Activated CD4-positive, alpha-beta T cell treated with anti-CD3 and anti-CD28 coated beads, Interleukin-2, amount 10 ng/mL, durations not matched to agents 24 days and 14 days (primary cell): ENCODE measurements around the gene PPM1E. TPM values are rescaled to one million over a fixed set of nuclear protein-coding genes. Genes with fewer than 3 reads are reported as not detected.

Source experiments
- DNase-seq: peaks from one replicate; pipeline ENCODE4 v3.0.0; 2022
- H3K27ac Mint-ChIP-seq: one replicate; pipeline ENCODE4 v1.8.0; 2022; ENCODE audit warnings: mild to moderate bottlenecking, mixed read lengths
- H3K27me3 Mint-ChIP-seq: one replicate; pipeline ENCODE4 v1.8.0; 2022; ENCODE audit warnings: mixed read lengths
- H3K36me3 Mint-ChIP-seq: one replicate; pipeline ENCODE4 v1.8.0; 2022; ENCODE audit warnings: low read depth, mild to moderate bottlenecking, mixed read lengths
- H3K4me1 Mint-ChIP-seq: one replicate; pipeline ENCODE4 v1.8.0; 2021; ENCODE audit warnings: mixed read lengths
- H3K4me3 Mint-ChIP-seq: one replicate; pipeline ENCODE4 v1.8.0; 2022; ENCODE audit warnings: mild to moderate bottlenecking, moderate library complexity, mixed read lengths
- H3K9me3 Mint-ChIP-seq: one replicate; pipeline ENCODE4 v1.8.0; 2021; ENCODE audit warnings: mixed read lengths
- intact Hi-C: fragments of 100-400 bp; cut with micrococcal nuclease; formaldehyde crosslinking; loops from one replicate; pipeline ENCODE4 v1.15.1; 2023
- total RNA-seq: library from RNA; stranded (reverse); gene quantifications from 2 replicates; pipeline ENCODE4 v1.2.3, GENCODE V29; 2022

Gene PPM1E
- total RNA-seq, 1 donor from 2014 or later: 0.05 TPM

DNA sequence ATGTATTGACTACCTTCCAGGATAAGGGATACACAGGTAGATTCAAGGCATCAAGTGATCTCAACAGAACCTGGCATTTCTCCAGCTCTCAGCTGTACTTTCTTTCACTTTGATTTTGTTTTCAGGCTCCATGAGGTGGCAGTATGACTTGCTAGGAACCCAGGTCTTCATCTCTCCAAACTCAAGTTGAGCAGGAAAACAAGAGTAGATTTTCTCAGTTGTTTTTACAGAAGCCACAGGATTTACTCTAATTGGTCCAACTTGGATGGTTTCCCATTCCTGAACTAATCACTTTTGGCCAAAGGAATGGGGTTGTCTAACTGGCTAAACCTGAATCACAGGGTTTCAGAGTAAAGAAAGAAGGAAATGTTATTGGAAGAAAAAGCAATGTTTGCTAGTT lies 204.4 kb downstream of the PPM1E start:
- Mint-ChIP-seq H3K9me3 (no peaks in the 10 kb centered on the region), H3K36me3 (no peaks in the 10 kb centered on the region), H3K27me3 (peaks cover 3% of the 10 kb centered on the region), H3K27ac (no peak overlapping the region), H3K4me1 (no peaks in the 10 kb centered on the region), H3K4me3 (no peak overlapping the region)
- no peak for DNase-seq
- intact Hi-C loops: no loop called here

- no peaks in the 10 kb centered on the region for H3K9me3 Mint-ChIP-seq
- H3K4me3 Mint-ChIP-seq: no peak overlapping the region
- no peaks in the 10 kb centered on the region for H3K36me3 Mint-ChIP-seq
- DNase-seq: no peak
- no peak overlapping the region for H3K27ac Mint-ChIP-seq
- peaks cover 2% of the 10 kb centered on the region for H3K4me1 Mint-ChIP-seq
- no peaks in the 10 kb centered on the region for H3K27me3 Mint-ChIP-seq
- intact Hi-C loops: no loop called here
These were observed 209.6 kb downstream of the PPM1E start for GRCh38 chr17:58965221-58965620.

- intact Hi-C loops: no loop called here
- Mint-ChIP-seq H3K36me3 (no peaks in the 10 kb centered on the region), H3K27ac (no peak overlapping the region), H3K9me3 (no peaks in the 10 kb centered on the region), H3K27me3 (no peaks in the 10 kb centered on the region), H3K4me3 (no peak overlapping the region), H3K4me1 (peaks cover 2% of the 10 kb centered on the region)
- DNase-seq: no peak
These were observed 210.6 kb downstream of the PPM1E start for GRCh38 chr17:58966208-58966607.

DNA sequence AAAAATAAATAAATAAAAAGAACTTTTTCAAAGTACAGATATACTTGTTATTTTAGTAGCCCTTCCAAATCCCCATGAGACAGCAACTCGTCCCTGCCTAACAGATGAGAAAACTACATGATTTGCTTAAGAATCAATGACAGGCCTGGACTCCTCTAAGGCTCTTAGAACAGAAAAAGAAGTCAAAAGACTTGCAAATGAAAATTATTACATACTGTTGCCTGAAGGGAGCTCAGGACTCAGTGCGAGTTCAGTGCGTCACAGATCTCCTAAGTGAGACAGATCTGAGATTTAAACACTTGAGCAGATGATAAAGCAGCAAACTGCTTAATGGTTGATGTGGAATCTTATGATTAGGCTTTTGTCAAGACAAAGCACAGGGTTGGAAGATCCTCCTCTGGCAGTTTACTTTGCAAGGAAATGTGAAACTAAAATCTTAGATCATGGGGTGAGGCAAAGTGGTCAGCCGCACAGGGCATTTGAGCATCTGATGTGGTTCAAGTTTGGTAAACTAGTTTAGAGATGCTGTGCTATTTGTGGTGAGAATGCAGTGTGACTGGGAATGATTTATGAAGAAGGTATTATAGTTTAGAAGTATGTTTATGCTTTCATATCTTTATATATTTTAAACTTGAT lies 212.9 kb downstream of the PPM1E start:
- H3K27ac Mint-ChIP-seq: no peak overlapping the region
- no peaks in the 10 kb centered on the region for H3K27me3 Mint-ChIP-seq
- peaks cover 2% of the 10 kb centered on the region for H3K4me1 Mint-ChIP-seq
- intact Hi-C loops: no loop called here
- no peak overlapping the region for H3K4me3 Mint-ChIP-seq
- peak; percentile 67 for DNase-seq
- no peaks in the 10 kb centered on the region for H3K9me3 Mint-ChIP-seq
- no peaks in the 10 kb centered on the region for H3K36me3 Mint-ChIP-seq

DNA sequence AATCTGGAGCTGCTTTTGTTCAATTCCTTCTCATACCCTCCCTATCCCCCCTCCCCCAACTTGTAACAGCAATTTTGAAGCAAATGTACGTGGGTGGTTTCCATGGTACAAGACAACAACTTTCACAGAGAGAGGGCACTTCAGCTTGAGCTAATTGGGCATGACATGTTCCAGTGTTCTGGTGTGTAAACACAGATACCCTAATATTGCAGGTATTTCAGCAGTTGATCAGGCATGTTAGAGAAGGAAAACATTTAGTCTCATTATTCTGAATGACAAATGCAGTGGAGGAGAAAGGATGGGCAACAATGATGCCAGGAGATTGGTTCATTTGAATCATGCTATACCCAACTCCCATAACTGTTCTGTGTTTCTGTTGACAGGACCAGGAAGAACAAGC lies 213.5 kb downstream of the PPM1E start:
- Mint-ChIP-seq H3K27ac (no peak overlapping the region), H3K9me3 (no peaks in the 10 kb centered on the region), H3K4me1 (peaks cover 2% of the 10 kb centered on the region), H3K27me3 (no peaks in the 10 kb centered on the region), H3K36me3 (no peaks in the 10 kb centered on the region), H3K4me3 (no peak overlapping the region)
- intact Hi-C loops: no loop called here
- DNase-seq: no peak

- Mint-ChIP-seq H3K27me3 (no peaks in the 10 kb centered on the region), H3K36me3 (no peaks in the 10 kb centered on the region), H3K4me1 (peaks cover 2% of the 10 kb centered on the region), H3K4me3 (no peak overlapping the region), H3K27ac (no peak overlapping the region), H3K9me3 (no peaks in the 10 kb centered on the region)
- intact Hi-C loops: no loop called here
- no peak for DNase-seq
These were observed 214.0 kb downstream of the PPM1E start for GRCh38 chr17:58969612-58970011.

GRCh38 chr17:58970609-58971450 lies 215.2 kb downstream of the PPM1E start:
- Mint-ChIP-seq H3K9me3 (no peaks in the 10 kb centered on the region), H3K27me3 (no peaks in the 10 kb centered on the region), H3K36me3 (no peaks in the 10 kb centered on the region), H3K4me3 (no peak overlapping the region), H3K4me1 (peaks cover 2% of the 10 kb centered on the region), H3K27ac (no peak overlapping the region)
- no peak for DNase-seq
- intact Hi-C loops: no loop called here

DNA sequence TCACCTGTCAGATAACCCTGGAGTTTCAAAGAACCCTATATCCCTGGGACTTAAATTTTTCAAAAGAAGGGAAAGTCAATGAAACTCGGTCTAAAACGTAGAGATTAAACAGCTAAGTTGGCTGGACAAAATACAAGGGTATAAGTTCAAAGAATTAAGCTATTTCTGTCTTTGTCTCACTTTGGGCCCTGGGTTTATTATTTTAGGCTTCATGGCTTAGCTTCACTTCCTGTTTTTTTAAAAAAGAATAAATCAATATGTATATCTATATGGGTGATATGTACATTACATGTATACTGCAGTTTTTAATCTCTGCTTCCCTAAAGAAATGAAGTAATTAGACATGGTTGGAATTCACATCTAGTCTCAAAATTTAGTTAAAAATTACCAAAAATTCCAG lies 218.7 kb downstream of the PPM1E start:
- H3K27me3 Mint-ChIP-seq: no peaks in the 10 kb centered on the region
- no peaks in the 10 kb centered on the region for H3K9me3 Mint-ChIP-seq
- H3K4me3 Mint-ChIP-seq: no peak overlapping the region
- intact Hi-C loops: no loop called here
- no peaks in the 10 kb centered on the region for H3K4me1 Mint-ChIP-seq
- no peak overlapping the region for H3K27ac Mint-ChIP-seq
- H3K36me3 Mint-ChIP-seq: no peaks in the 10 kb centered on the region
- no peak for DNase-seq

DNA sequence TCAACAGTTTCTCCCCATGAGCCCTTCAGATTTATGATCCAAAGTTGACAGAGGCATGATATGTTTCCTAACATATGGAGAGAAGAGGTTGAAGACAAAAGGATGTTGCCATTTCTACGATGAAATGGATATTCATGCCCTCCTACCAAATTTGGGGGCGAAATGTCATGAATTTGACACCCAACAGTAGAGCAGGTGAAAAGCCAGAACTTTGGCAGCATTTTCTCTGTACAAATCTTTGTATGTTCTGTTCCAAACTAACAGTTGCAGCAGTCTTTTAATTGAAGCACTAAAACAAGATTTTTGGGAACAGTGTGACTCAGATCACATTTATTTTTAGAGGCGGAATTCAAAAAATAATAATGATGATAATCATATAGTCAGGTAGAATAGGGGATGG lies 220.9 kb downstream of the PPM1E start:
- Mint-ChIP-seq H3K36me3 (no peaks in the 10 kb centered on the region), H3K4me3 (no peak overlapping the region), H3K9me3 (no peaks in the 10 kb centered on the region), H3K27me3 (no peaks in the 10 kb centered on the region), H3K4me1 (no peaks in the 10 kb centered on the region), H3K27ac (no peak overlapping the region)
- no peak for DNase-seq
- intact Hi-C loops: no loop called here

DNA sequence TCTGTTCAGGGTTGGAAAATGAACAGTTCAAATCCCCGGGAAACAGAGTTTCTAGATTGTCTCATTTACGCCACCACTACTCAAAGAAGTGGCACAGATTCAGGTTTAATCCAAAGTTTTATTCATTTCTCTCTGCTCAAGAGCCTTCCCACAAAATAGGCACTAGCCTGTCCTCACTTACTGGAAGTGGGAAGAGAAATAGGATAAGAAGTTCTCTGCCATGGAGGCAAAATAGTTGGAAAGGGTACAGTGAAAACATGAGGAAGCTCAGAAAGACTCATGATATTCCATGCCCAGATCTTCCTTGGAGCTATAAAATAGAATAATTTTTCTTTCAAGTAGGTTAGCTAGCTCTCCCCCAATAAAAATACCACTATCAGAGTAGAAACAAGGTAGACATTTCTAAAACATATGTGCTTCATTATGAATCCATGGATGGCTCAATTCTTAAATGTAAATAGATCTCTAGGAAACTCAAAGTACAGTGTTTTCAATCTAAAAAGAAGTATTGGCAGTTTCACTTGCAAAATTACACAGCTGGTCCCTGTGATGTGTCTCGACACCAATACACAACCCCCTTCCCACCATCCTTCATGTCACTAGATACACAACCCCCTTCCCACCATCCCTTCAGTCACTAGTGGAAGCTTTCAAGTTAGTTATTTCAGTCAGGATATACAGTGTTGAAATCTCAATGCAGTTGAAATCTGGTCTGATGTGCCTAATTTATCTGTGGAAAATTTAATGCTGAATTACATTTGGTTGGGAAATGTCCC lies 225.2 kb downstream of the PPM1E start:
- no peaks in the 10 kb centered on the region for H3K9me3 Mint-ChIP-seq
- no peak for DNase-seq
- H3K27me3 Mint-ChIP-seq: no peaks in the 10 kb centered on the region
- H3K27ac Mint-ChIP-seq: no peak overlapping the region
- H3K4me1 Mint-ChIP-seq: no peaks in the 10 kb centered on the region
- no peaks in the 10 kb centered on the region for H3K36me3 Mint-ChIP-seq
- intact Hi-C loops: no loop called here
- H3K4me3 Mint-ChIP-seq: no peak overlapping the region

DNA sequence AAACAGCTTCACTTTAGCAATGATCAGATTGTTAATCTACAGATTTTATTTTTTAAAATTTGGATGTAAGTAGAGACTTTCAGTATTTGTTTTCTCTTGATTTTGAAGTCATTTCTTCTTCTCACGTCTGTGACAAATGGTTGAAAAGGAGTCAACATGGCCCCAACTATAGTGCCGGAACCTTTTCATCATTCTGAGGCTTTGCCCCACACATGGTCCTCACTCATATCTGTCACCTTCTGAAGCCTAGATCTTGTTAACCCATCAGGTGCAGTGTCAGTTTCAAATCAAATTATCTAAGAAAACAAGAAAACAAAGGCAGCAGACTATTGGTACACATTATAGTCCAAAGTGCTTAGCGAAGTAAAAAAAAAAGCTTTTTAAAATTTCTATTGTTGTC lies 227.0 kb downstream of the PPM1E start:
- Mint-ChIP-seq H3K27ac (no peak overlapping the region), H3K36me3 (no peaks in the 10 kb centered on the region), H3K9me3 (no peaks in the 10 kb centered on the region), H3K27me3 (no peaks in the 10 kb centered on the region), H3K4me3 (no peak overlapping the region), H3K4me1 (no peaks in the 10 kb centered on the region)
- intact Hi-C loops: no loop called here
- no peak for DNase-seq

GRCh38 chr17:58985367-58985766 lies 229.7 kb downstream of the PPM1E start:
- no peaks in the 10 kb centered on the region for H3K27me3 Mint-ChIP-seq
- peaks cover 4% of the 10 kb centered on the region for H3K36me3 Mint-ChIP-seq
- no peak overlapping the region for H3K4me3 Mint-ChIP-seq
- H3K9me3 Mint-ChIP-seq: no peaks in the 10 kb centered on the region
- H3K4me1 Mint-ChIP-seq: no peaks in the 10 kb centered on the region
- no peak overlapping the region for H3K27ac Mint-ChIP-seq
- intact Hi-C loops: no loop called here
- DNase-seq: no peak

- Mint-ChIP-seq H3K4me3 (no peak overlapping the region), H3K4me1 (no peaks in the 10 kb centered on the region), H3K27me3 (no peaks in the 10 kb centered on the region), H3K9me3 (no peaks in the 10 kb centered on the region), H3K27ac (no peak overlapping the region), H3K36me3 (peaks cover 4% of the 10 kb centered on the region)
- intact Hi-C loops: no loop called here
- no peak for DNase-seq
These were observed 230.3 kb downstream of the PPM1E start for GRCh38 chr17:58985971-58986370.

GRCh38 chr17:58989629-58990028 lies 234.0 kb downstream of the PPM1E start:
- Mint-ChIP-seq H3K4me3 (no peak overlapping the region), H3K27me3 (no peaks in the 10 kb centered on the region), H3K36me3 (peaks cover 16% of the 10 kb centered on the region), H3K27ac (no peak overlapping the region), H3K9me3 (no peaks in the 10 kb centered on the region), H3K4me1 (peaks cover 8% of the 10 kb centered on the region)
- intact Hi-C loops: no loop called here
- DNase-seq: no peak
